GM18858 (cell line): ENCODE data around the gene NFYC.

ENCODE experiments used
- ATAC-seq: cut with Tn5 transposase; IDR thresholded peaks from one replicate; pipeline ENCODE4 v1.9.1; 2021; ENCODE audit not compliant: unreplicated experiment

Gene NFYC

GRCh38 chr1:40777224-40777970 is 85.9 kb downstream of the NFYC start:
- no peak for ATAC-seq

DNA sequence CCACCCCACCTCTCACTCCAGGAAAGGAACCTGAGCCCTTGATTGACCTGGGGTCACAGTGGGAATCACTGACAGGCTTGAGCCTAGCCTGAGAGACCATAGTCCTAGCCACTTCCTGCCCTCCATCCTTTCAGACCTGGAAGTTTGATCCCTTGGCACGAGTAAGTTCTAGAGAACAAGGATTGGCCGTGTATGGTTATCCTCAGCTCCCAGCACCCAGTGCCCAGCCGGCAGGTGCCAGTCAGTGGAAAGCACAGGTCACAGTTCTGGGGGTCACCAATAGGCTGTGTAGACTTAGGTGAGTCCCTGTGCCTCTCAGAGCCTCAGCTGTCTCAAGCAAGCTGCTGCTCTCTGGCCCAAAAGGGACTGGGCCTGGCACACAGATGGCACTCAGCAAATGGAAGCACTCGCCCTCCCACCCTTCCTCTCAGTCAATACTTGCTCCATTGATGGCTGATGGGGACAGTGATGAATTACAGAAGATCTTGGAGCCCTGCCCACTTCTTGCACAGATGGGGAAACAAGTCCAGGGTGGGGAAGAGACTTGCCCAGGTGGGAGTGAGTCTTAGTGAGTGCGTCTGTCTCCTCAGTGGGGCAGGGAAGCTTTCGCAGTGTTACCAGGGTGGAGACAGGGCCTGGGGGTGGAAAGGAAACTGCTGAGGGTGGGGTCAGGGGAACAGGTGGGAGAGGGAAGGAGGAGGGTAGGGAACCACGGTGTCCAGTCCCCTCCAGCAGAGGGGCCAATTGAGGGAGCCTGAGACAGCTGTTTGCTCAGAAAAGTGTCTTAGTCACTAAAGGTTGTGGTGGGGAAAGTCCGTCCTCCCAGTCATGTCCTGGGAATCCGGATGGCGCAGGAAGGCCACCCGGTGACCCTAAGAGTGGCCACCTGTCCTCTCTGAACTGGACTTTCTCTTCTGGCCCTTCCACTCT is 89.4 kb downstream of the NFYC start:
- ATAC-seq, result no peak

- ATAC-seq, result no peak
Measured at GRCh38 chr1:40781608-40781971, 90.1 kb downstream of the NFYC start.

DNA sequence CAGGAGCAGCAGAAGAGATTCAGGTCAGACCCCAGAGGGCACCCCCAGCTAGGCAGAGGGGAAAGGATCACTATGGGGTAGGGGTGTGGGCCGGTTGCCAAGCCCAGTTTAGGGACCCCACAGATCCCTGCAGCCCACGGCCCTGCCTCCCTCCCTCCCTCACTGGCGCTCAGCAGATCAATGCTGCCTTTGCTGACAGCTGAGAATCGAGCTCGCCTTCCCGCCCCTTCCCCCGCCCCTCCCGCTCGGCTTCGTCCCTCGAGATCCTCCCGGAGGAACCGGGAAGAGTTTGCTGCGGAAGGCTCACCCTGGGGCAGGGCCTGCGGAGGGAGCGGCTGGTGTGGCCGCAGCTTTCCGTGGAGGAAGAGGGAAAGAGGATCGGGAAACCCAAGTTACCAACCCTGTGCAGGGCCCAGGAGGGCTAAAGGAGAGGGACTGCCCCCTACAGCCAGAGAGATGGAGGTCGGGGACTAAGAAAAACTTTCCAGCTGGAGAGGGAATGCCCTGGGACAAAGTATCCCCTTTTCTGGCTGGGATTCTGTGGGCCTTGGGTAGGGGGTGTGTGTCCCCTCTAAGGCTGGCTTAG is 91.0 kb downstream of the NFYC start:
- no peak for ATAC-seq

DNA sequence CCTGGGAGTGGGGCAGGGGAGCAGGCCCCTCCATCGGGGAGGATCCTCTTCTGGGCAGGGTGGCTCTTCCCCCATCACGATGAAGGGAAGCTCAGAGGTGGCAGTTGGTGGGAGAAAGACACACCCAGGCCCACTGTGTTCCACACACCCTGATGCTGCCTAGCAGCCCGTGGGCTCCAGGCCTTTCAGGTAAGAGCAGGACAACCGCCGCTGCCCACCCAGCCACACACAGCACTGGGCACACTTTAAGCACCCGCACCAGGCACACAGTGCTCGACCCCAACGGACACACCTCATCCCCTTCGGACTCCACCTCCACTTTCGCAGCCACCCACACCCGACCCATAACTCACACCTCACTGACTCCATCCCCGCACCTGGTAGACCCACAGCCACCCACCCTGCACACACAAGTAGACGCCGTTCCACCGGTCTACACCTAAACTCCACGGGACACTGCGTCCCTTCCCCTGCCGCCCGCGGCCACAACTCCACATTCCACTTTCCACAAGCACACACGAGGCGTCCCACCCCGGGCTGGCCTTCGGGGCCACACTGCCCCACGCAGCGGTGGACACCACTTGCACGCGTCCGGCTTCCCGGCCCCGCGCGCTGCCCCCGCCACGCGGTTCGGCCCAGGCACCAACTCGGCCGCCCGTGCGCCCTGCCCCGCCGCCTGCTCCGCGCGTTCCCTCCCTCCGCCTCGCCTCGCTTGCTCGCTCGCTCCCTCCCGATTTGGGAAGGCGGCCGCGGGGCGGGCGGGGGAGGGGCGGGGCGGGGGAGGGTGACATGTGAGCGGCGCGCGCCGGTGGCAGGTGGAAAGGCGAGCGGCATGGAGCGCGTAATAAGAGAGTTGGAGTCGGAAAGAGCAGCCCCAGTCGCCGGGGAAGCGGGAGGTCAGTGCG is 91.7 kb downstream of the NFYC start, which contains the start of gene KCNQ4:
Gene KCNQ4 (plus strand): TSS at position 787 of the 905 bp plus-strand sequence. CDS start 307 bp downstream, outside the sequence.
- ATAC-seq, result no peak

GRCh38 chr1:40784141-40784770 is 92.8 kb downstream of the NFYC start:
- no peak for ATAC-seq

GRCh38 chr1:40784771-40785151 is 93.3 kb downstream of the NFYC start:
- no peak for ATAC-seq

DNA sequence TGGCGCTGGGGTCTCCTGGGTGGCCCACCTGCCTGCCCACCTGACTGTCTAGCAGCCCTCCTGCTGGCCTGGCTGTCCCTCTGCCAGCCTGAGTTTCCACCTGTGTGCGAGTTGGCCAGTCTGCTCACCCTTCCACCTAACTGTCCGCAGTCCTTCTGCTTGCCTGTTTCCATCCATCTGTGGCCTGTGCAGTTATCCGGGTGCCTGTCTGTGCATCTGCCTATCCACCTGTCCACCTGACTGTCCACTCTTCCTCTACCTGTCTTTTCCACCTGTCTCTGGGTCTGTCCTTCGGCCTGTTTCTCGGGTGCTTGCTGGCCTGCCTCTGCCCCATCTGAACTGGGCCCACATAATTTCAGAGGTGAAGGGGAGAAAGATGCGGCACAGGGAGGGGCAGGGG is 93.9 kb downstream of the NFYC start:
- ATAC-seq, result no peak

DNA sequence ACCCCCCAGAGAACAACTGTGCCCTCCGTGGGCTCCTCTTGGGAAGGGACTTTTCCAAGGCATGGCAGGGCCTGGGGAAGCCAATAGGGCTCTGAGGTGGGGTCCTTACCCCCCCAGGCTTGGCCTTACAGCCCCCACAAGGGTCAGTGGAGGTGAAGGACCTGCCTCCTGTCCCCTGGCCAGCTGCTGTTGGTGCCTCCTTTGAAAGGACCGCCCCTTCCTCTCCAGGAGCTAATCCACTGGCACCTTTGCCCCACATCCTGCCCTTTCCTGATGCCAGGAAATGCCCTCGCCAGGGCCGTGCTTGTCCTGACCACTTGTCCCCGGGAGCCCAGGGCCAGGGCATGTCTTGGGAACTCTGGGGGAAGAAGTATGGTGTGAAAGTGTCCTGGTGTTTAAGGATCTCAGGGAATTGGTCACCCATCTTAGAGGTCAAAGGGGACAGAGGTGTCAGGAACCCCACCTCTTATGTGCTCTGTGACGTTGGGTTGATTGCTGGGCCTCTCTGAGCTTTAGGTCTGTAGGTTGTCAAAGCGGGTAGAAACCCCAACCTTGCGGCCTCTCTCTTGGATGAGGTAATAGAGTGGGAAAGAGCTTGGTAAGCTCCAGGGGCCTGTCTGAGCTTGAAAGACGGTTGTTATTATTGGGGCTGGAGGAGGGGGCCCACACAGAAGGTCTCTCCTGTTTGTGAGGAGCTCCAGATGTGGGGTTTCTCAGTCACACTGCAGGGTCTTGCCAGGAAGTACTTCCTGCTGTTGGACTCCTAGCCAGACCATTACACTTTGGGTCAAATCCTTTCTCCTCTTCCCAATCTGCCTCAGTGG is 94.9 kb downstream of the NFYC start:
- ATAC-seq, result no peak

GRCh38 chr1:40786995-40787705 is 95.6 kb downstream of the NFYC start:
- no peak for ATAC-seq

- ATAC-seq, result no peak
Measured at GRCh38 chr1:40787737-40788560, 96.4 kb downstream of the NFYC start.

DNA sequence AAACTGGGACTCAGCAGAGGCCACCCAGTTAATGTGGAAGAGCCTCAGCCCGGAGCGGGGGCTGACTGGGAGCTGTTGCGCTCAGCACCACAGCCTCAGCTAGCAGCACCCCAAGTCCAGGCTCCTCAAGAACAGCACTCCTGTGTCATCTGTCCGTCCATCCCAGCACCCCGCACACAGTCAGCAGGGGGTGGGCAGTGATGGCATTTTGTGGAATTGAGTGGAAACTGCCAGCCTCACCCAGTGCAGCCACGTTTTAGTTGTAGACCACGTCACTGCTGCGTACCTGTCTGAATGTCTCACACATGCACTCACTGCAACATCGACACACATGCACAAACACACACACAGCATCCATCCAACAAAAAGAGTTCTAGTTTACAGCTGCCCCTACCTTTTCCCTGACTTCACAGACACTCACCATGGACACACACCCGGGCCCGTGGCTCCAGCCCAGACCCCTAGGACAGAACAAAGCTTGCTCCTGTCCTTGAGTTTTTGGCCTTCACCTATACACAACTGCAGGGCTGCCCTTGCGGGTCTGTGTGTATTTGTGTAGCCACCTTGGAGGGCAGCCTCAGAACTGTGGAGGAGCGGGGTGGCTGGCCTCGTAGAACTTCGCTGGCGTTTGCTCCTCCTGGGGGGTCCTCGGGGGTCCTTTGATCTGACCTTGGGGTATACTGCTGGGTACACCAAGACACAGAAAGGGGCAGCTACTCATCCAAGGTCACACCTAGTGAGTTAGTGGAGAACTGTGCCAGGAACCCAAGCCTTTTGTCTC is 97.2 kb downstream of the NFYC start:
- no peak for ATAC-seq

DNA sequence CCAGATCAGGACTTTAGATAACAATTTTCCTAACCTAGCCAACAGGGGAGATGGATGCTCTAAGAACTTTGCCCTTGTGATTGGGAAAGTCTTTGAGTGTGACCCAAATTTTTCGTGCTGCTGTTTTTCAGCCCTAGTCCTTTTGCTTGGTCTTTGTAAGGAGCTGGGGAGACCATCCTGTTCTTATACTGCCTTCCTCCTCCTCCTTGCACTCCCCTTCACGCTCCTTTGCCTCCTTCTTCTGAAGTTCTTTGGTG is 97.8 kb downstream of the NFYC start:
- no peak for ATAC-seq

- no peak for ATAC-seq
Measured at GRCh38 chr1:40789661-40790430, 98.3 kb downstream of the NFYC start.

GRCh38 chr1:40792036-40792435 is 100.5 kb downstream of the NFYC start:
- ATAC-seq, result no peak

GRCh38 chr1:40793617-40794016 is 102.1 kb downstream of the NFYC start:
- no peak for ATAC-seq

- no peak for ATAC-seq
Measured at GRCh38 chr1:40794048-40794447, 102.5 kb downstream of the NFYC start.
